Measurements from ENCODE around the gene FBLN1. TPM values are rescaled to one million over a fixed set of nuclear protein-coding genes. Genes with fewer than 3 reads are reported as not detected.

FBLN1 gene
- total RNA-seq, 1 experiment from 2014 or later = 183 TPM

DNA sequence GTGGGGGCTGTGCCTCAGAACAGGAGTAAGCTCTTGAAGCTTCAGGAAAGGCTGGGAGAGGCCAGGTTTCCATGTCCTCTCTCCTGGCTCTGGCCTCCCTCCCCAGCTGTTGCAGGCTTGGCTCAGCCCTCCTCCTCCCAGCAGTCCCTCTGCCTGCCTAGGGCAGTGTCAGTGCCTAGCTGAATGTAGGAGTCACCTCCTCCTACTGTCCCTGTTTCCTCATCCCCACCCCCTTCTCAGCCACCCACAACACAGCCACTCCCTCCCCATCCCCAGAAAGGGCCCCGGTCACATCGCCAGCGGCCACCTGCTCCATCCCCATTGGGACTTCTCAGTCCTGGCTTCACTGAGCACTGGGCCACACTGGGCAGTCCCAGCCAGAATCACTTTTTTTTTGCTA, 2.9 kb upstream of the FBLN1 start:
- H3K27me3 Mint-ChIP-seq (ENCODE audit: low read depth) = no peaks in the 10 kb centered on the region; the same call in 1 of the 2 replicates
- ATAC-seq (no peak), DNase-seq (ENCODE audit: low spot score) (no peak)
- H3K9me3 Mint-ChIP-seq = no peaks in the 10 kb centered on the region
- peaks cover 36% of the 10 kb centered on the region for H3K4me1 Mint-ChIP-seq
- TF ChIP-seq, protein P1, sequence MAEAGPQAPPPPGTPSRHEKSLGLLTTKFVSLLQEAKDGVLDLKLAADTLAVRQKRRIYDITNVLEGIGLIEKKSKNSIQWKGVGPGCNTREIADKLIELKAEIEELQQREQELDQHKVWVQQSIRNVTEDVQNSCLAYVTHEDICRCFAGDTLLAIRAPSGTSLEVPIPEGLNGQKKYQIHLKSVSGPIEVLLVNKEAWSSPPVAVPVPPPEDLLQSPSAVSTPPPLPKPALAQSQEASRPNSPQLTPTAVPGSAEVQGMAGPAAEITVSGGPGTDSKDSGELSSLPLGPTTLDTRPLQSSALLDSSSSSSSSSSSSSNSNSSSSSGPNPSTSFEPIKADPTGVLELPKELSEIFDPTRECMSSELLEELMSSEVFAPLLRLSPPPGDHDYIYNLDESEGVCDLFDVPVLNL (CRISPR knock-in tag; IDR thresholded peaks at IDR 0.05; ENCODE audit: borderline replicate concordance, low read depth) = no peak
- TF ChIP-seq EMX1 (CRISPR knock-in tag; IDR thresholded peaks at IDR 0.05) (no peak), TP53 (CRISPR knock-in tag; IDR thresholded peaks at IDR 0.05) (no peak), SP1 (CRISPR knock-in tag; conservative IDR thresholded peaks at IDR 0.05) (no peak), TEAD1 (CRISPR knock-in tag; IDR thresholded peaks at IDR 0.05) (no peak), NFATC4 (CRISPR knock-in tag; IDR thresholded peaks at IDR 0.05) (no peak), GTF2I (CRISPR knock-in tag; conservative IDR thresholded peaks at IDR 0.05) (no peak), ETV6 (CRISPR knock-in tag; IDR thresholded peaks at IDR 0.05) (no peak), CBFB (CRISPR knock-in tag; IDR thresholded peaks at IDR 0.05; ENCODE audit: low read depth) (no peak), JUN (CRISPR knock-in tag; IDR thresholded peaks at IDR 0.05) (no peak), PRRX2 (CRISPR knock-in tag; IDR thresholded peaks at IDR 0.05) (no peak)
- TF ChIP-seq, protein P2, sequence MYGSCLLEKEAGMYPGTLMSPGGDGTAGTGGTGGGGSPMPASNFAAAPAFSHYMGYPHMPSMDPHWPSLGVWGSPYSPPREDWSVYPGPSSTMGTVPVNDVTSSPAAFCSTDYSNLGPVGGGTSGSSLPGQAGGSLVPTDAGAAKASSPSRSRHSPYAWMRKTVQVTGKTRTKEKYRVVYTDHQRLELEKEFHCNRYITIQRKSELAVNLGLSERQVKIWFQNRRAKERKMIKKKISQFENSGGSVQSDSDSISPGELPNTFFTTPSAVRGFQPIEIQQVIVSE (CRISPR knock-in tag; IDR thresholded peaks at IDR 0.05; ENCODE audit: borderline replicate concordance) = no peak
- TF ChIP-seq, protein P3, sequence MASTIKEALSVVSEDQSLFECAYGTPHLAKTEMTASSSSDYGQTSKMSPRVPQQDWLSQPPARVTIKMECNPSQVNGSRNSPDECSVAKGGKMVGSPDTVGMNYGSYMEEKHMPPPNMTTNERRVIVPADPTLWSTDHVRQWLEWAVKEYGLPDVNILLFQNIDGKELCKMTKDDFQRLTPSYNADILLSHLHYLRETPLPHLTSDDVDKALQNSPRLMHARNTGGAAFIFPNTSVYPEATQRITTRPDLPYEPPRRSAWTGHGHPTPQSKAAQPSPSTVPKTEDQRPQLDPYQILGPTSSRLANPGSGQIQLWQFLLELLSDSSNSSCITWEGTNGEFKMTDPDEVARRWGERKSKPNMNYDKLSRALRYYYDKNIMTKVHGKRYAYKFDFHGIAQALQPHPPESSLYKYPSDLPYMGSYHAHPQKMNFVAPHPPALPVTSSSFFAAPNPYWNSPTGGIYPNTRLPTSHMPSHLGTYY (CRISPR knock-in tag; IDR thresholded peaks at IDR 0.05) = no peak
- TF ChIP-seq, protein P4, sequence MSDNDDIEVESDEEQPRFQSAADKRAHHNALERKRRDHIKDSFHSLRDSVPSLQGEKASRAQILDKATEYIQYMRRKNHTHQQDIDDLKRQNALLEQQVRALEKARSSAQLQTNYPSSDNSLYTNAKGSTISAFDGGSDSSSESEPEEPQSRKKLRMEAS (CRISPR knock-in tag; IDR thresholded peaks at IDR 0.05) = no peak
- POLR2A ChIA-PET = no interaction called here
- no peak overlapping the region for H3K4me3 Mint-ChIP-seq
- H3K36me3 Mint-ChIP-seq = no peaks in the 10 kb centered on the region
- CTCF ChIA-PET = interaction anchor here (0.7 to 3.1 kb wide), 2 partner anchors 37 to 379 kb away, joined by 4 to 8 read pairs; no protein-coding TSS in a partner anchor
- H3K27ac Mint-ChIP-seq = no peak overlapping the region

DNA sequence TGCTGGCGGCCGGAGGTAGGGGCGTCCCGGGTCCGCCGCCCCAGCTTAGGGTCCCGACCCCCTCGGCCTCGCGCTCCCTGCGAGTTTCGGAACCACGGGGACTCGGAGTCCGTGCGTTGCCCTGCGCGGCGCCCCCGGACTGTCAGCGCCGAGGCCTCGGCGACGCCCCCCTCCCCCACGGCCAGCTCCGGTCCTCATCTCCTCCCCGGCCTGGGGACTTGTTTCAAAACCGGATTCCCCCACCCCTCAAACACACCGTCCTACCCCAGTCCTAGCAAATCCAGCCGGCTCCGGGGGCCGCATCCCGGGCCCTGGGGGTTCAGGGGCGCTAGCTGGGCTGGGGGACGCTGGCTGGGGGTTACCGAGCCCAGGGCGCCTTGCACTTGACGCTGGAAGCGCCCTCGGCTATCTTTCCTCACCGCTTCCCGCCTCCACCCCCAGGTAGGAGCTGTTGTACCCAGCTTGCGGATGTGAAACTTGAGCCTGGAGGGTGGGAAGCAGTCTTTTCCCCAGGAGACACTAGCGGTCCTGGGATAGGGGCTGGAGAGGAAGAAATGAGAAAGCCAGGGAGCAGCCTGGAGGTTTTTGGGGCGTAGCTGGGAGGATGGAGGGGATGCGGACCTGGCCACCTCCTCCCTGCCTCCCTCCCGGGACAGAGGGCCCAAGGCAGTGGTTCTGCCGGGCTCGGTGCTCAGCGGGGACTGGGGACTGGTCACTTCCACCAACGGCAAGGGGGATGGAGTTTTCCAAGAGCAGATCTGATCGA, 550 bp downstream of the FBLN1 start:
- H3K36me3 Mint-ChIP-seq = peaks cover 2% of the 10 kb centered on the region; the same call in 1 of the 2 replicates
- CTCF ChIA-PET = interaction anchor here (0.6 to 2.5 kb wide), 11 partner anchors 13 to 321 kb away, joined by 3 to 14 read pairs (median 5); no protein-coding TSS in a partner anchor
- H3K9me3 Mint-ChIP-seq = no peaks in the 10 kb centered on the region
- ATAC-seq = peak; percentile 7
- POLR2A ChIA-PET = interaction anchor here (0.9 to 1.0 kb wide), 2 partner anchors 13 to 29 kb away, joined by 3 to 4 read pairs; no protein-coding TSS in a partner anchor
- DNase-seq (ENCODE audit: low spot score) = peak; percentile 40
- H3K4me1 Mint-ChIP-seq = peaks cover 48% of the 10 kb centered on the region
- H3K27ac Mint-ChIP-seq = peak overlapping the region; percentile 98; the same call in 1 of the 2 replicates
- H3K4me3 Mint-ChIP-seq = peak overlapping the region; percentile 89
- H3K27me3 Mint-ChIP-seq (ENCODE audit: low read depth) = no peaks in the 10 kb centered on the region; the same call in 1 of the 2 replicates
- TF ChIP-seq, protein P5, sequence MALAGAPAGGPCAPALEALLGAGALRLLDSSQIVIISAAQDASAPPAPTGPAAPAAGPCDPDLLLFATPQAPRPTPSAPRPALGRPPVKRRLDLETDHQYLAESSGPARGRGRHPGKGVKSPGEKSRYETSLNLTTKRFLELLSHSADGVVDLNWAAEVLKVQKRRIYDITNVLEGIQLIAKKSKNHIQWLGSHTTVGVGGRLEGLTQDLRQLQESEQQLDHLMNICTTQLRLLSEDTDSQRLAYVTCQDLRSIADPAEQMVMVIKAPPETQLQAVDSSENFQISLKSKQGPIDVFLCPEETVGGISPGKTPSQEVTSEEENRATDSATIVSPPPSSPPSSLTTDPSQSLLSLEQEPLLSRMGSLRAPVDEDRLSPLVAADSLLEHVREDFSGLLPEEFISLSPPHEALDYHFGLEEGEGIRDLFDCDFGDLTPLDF (CRISPR knock-in tag; IDR thresholded peaks at IDR 0.05) = no peak
- TF ChIP-seq GTF2I (CRISPR knock-in tag; conservative IDR thresholded peaks at IDR 0.05) (peak; percentile 92; the same call in 1 of the 2 replicates), ETV6 (CRISPR knock-in tag; IDR thresholded peaks at IDR 0.05) (0 out of 2 replicates have a peak, but pooled peaks have one; percentile 37), ZNF232 (CRISPR knock-in tag; IDR thresholded peaks at IDR 0.05) (no peak), FOXP1 (CRISPR knock-in tag; IDR thresholded peaks at IDR 0.05; ENCODE audit: borderline replicate concordance) (no peak), ZNF317 (CRISPR knock-in tag; IDR thresholded peaks at IDR 0.05; ENCODE audit: borderline replicate concordance, low read depth) (no peak), ESRRA (CRISPR knock-in tag; IDR thresholded peaks at IDR 0.05; ENCODE audit: borderline replicate concordance) (no peak), KAT7 (CRISPR knock-in tag; IDR thresholded peaks at IDR 0.05; ENCODE audit: borderline replicate concordance) (peak; percentile 5; the same call in 1 of the 2 replicates), SMAD3 (CRISPR knock-in tag; IDR thresholded peaks at IDR 0.05; ENCODE audit: borderline replicate concordance) (no peak), NR1H2 (CRISPR knock-in tag; IDR thresholded peaks at IDR 0.05) (no peak), GABPB1 (CRISPR knock-in tag; IDR thresholded peaks at IDR 0.05) (no peak)
- TF ChIP-seq, protein P6, sequence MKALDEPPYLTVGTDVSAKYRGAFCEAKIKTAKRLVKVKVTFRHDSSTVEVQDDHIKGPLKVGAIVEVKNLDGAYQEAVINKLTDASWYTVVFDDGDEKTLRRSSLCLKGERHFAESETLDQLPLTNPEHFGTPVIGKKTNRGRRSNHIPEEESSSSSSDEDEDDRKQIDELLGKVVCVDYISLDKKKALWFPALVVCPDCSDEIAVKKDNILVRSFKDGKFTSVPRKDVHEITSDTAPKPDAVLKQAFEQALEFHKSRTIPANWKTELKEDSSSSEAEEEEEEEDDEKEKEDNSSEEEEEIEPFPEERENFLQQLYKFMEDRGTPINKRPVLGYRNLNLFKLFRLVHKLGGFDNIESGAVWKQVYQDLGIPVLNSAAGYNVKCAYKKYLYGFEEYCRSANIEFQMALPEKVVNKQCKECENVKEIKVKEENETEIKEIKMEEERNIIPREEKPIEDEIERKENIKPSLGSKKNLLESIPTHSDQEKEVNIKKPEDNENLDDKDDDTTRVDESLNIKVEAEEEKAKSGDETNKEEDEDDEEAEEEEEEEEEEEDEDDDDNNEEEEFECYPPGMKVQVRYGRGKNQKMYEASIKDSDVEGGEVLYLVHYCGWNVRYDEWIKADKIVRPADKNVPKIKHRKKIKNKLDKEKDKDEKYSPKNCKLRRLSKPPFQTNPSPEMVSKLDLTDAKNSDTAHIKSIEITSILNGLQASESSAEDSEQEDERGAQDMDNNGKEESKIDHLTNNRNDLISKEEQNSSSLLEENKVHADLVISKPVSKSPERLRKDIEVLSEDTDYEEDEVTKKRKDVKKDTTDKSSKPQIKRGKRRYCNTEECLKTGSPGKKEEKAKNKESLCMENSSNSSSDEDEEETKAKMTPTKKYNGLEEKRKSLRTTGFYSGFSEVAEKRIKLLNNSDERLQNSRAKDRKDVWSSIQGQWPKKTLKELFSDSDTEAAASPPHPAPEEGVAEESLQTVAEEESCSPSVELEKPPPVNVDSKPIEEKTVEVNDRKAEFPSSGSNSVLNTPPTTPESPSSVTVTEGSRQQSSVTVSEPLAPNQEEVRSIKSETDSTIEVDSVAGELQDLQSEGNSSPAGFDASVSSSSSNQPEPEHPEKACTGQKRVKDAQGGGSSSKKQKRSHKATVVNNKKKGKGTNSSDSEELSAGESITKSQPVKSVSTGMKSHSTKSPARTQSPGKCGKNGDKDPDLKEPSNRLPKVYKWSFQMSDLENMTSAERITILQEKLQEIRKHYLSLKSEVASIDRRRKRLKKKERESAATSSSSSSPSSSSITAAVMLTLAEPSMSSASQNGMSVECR (CRISPR knock-in tag; IDR thresholded peaks at IDR 0.05; ENCODE audit: borderline replicate concordance) = no peak
